Panc1 (cell line): Measurements from ENCODE around the gene MAST4. TPM values are rescaled to one million over a fixed set of nuclear protein-coding genes. Genes with fewer than 3 reads are reported as not detected.

Experiments
- ATAC-seq: fragments of 200-7000 bp; cut with Tn5 transposase; 2 replicates; pipeline ENCODE4 v1.9.1; 2020; ENCODE audit warnings: mild to moderate bottlenecking, moderate library complexity
- BruUV-seq: library from RNA; stranded (reverse); fragments of 400-500 nt; replicated peaks from 2 replicates; lab custom pipeline; 2021; lab: Mats Ljungman, UMichigan
- CTCF ChIA-PET: fragments of 300-600 bp; sonication (Branson Sonifier 250); formaldehyde crosslinking; loops from one replicate; lab custom pipeline; 2022; ENCODE audit warnings: antibody characterized with exemption; lab: Charles Lee
- POLR2A ChIA-PET: fragments of 300-600 bp; sonication (Branson Sonifier 250); formaldehyde crosslinking; loops from one replicate; lab custom pipeline; 2022; ENCODE audit warnings: antibody characterized with exemption; lab: Charles Lee
- DNase-seq: peaks from one replicate; pipeline ENCODE4 v3.0.0-alpha.2; 2010; ENCODE audit warnings: low read depth, low spot score
- H3K27ac ChIP-seq: 2 replicates; pipeline ENCODE4 v1.5.1; 2011; ENCODE audit warnings: mild to moderate bottlenecking, low read length, inconsistent platforms
- H3K27me3 ChIP-seq: fragments of 200-500 bp; sonication (Bioruptor generic); 2 replicates; pipeline ENCODE4 v1.6.0; 2014; ENCODE audit warnings: low read length, inconsistent platforms; ENCODE audit not compliant: control insufficient read depth, insufficient read depth
- H3K36me3 ChIP-seq: fragments of 200-500 bp; sonication (Bioruptor generic); 2 replicates; pipeline ENCODE4 v1.5.1; 2014; ENCODE audit warnings: inconsistent platforms, mild to moderate bottlenecking, low read length, moderate library complexity; ENCODE audit not compliant: control insufficient read depth, insufficient read depth
- H3K4me1 ChIP-seq: 2 replicates; pipeline ENCODE4 v1.5.1; 2011; ENCODE audit warnings: inconsistent platforms, mild to moderate bottlenecking, low read length, moderate library complexity; ENCODE audit not compliant: control insufficient read depth, insufficient read depth
- H3K4me3 ChIP-seq, 2 experiments: 2 replicates each; pipeline ENCODE4 v1.5.1; 2011 to 2012; ENCODE audit warnings: low read depth in 2 of 2, low read length in 2 of 2, mild to moderate bottlenecking in 2 of 2, inconsistent platforms in 1 of 2, moderate library complexity in 1 of 2
- H3K9me3 ChIP-seq: fragments of 200-500 bp; sonication (Bioruptor generic); 2 replicates; pipeline ENCODE4 v1.5.1; 2014; ENCODE audit warnings: low read depth, mild to moderate bottlenecking, inconsistent platforms, low read length, moderate library complexity; ENCODE audit not compliant: control insufficient read depth, insufficient read depth
- POLR2AphosphoS5 ChIP-seq: IDR thresholded peaks from 2 replicates; pipeline ENCODE4 v1.6.1; 2012; ENCODE audit warnings: mild to moderate bottlenecking, low read depth, low read length, moderate library complexity
- REST ChIP-seq, 2 experiments: IDR thresholded peaks; 2 replicates each; pipeline ENCODE4 v1.6.1; 2011 to 2012; ENCODE audit warnings: low read depth in 2 of 2, control low read depth in 1 of 2, low read length in 1 of 2, mild to moderate bottlenecking in 1 of 2, moderate library complexity in 1 of 2; ENCODE audit not compliant: insufficient read depth in 1 of 2
- SIN3A ChIP-seq: IDR thresholded peaks from 2 replicates; pipeline ENCODE4 v1.6.1; 2012; ENCODE audit warnings: low read depth, mild to moderate bottlenecking, low read length, moderate library complexity, borderline replicate concordance; ENCODE audit not compliant: insufficient read depth
- TCF7L2 ChIP-seq: IDR thresholded peaks from 2 replicates; pipeline ENCODE4 v1.6.1; 2011; ENCODE audit warnings: mild to moderate bottlenecking, low read depth, low read length, inconsistent platforms
- in situ Hi-C: cut with HindIII; loops from 2 replicates; pipeline ENCODE4 v1.10.0; 2016; ENCODE audit warnings: low sequenced_read_pairs, low pct_unique_long_range_greater_than_20kb
- intact Hi-C: fragments of 100-400 bp; cut with micrococcal nuclease; formaldehyde crosslinking; loops from one replicate; pipeline ENCODE4 v1.10.0; 2022; ENCODE audit not compliant: unreplicated experiment
- total RNA-seq: library from RNA; stranded (reverse); gene quantifications from one replicate; pipeline ENCODE4 v1.2.1, GENCODE V29; 2021; ENCODE audit not compliant: unreplicated experiment
- TF ChIP-seq, protein P1 (sequence below): fragments of 450-650 bp; IDR thresholded peaks from 2 replicates; pipeline ENCODE4 v1.5.1; 2017; ENCODE audit warnings: mild to moderate bottlenecking

The MAST4 gene
- total RNA-seq, 1 experiment from 2014 or later: 1.8 TPM

GRCh38 chr5:67200809-67201562 lies 604.8 kb downstream of the MAST4 start:
- no TSS peak for BruUV-seq
- TF ChIP-seq REST (IDR thresholded peaks at IDR 0.05; ENCODE audit: insufficient read depth in 1 of 2, low read depth in 2 of 2, low read length in 1 of 2) (no peak), SIN3A (no peak), POLR2AphosphoS5 (no peak), TCF7L2 (no peak)
- TF ChIP-seq, protein P1, sequence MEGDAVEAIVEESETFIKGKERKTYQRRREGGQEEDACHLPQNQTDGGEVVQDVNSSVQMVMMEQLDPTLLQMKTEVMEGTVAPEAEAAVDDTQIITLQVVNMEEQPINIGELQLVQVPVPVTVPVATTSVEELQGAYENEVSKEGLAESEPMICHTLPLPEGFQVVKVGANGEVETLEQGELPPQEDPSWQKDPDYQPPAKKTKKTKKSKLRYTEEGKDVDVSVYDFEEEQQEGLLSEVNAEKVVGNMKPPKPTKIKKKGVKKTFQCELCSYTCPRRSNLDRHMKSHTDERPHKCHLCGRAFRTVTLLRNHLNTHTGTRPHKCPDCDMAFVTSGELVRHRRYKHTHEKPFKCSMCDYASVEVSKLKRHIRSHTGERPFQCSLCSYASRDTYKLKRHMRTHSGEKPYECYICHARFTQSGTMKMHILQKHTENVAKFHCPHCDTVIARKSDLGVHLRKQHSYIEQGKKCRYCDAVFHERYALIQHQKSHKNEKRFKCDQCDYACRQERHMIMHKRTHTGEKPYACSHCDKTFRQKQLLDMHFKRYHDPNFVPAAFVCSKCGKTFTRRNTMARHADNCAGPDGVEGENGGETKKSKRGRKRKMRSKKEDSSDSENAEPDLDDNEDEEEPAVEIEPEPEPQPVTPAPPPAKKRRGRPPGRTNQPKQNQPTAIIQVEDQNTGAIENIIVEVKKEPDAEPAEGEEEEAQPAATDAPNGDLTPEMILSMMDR: no peak
- no peaks in the 10 kb centered on the region for H3K9me3 ChIP-seq
- POLR2A ChIA-PET: interaction anchor here (0.5 kb wide), 1 partner anchor 9 kb away, joined by 6 read pairs; no protein-coding TSS in a partner anchor
- no peak for ATAC-seq
- intact Hi-C loops: loop anchor here (10.0 kb wide), 1 partner anchor 386 kb away; no protein-coding TSS in a partner anchor
- H3K4me1 ChIP-seq: no peaks in the 10 kb centered on the region
- in situ Hi-C loops: no loop called here
- H3K4me3 ChIP-seq: no peak overlapping the region
- no peaks in the 10 kb centered on the region for H3K36me3 ChIP-seq
- DNase-seq: no peak
- H3K27ac ChIP-seq: no peak overlapping the region
- no peaks in the 10 kb centered on the region for H3K27me3 ChIP-seq
- CTCF ChIA-PET: no interaction called here

GRCh38 chr5:67201897-67202549 lies 605.8 kb downstream of the MAST4 start:
- TF ChIP-seq SIN3A: no peak
- TF ChIP-seq POLR2AphosphoS5: no peak
- TF ChIP-seq REST (IDR thresholded peaks at IDR 0.05; ENCODE audit: insufficient read depth in 1 of 2, low read depth in 2 of 2, low read length in 1 of 2): no peak
- TF ChIP-seq, protein P1: no peak
- no peak for TF ChIP-seq TCF7L2
- intact Hi-C loops (loop anchor here (10.0 kb wide), 1 partner anchor 387 kb away; no protein-coding TSS in a partner anchor), in situ Hi-C loops (no loop called here)
- no peaks in the 10 kb centered on the region for H3K4me1 ChIP-seq
- no peaks in the 10 kb centered on the region for H3K9me3 ChIP-seq
- no peak overlapping the region for H3K27ac ChIP-seq
- BruUV-seq: no TSS peak
- DNase-seq: no peak
- H3K36me3 ChIP-seq: no peaks in the 10 kb centered on the region
- no peak overlapping the region for H3K4me3 ChIP-seq
- CTCF ChIA-PET: no interaction called here
- no peaks in the 10 kb centered on the region for H3K27me3 ChIP-seq
- ATAC-seq: no peak
- POLR2A ChIA-PET: no interaction called here
